Ecto neural progenitor cell (in vitro differentiated cells): ENCODE measurements around the gene CBX3.
"Not testable (repeated sequence)": the region's sequence is repeated elsewhere in the genome, so short reads cannot be mapped to it uniquely, and the experiment has no call there.

Source experiments
- DNase-seq: peaks from one replicate; pipeline ENCODE4 v3.0.0-alpha.2; 2018; ENCODE audit warnings: low spot score

Gene CBX3

GRCh38 chr7:26170663-26171062, 30.9 kb upstream of the CBX3 start:
- DNase-seq, result no peak

GRCh38 chr7:26171601-26172000, 29.9 kb upstream of the CBX3 start:
- DNase-seq, result no peak

GRCh38 chr7:26172048-26172447, 29.5 kb upstream of the CBX3 start:
- DNase-seq, result no peak

GRCh38 chr7:26175903-26176302, 25.6 kb upstream of the CBX3 start:
- not testable (repeated sequence) for DNase-seq

GRCh38 chr7:26176696-26177095, 24.8 kb upstream of the CBX3 start:
- not testable (repeated sequence) for DNase-seq

GRCh38 chr7:26177269-26177668, 24.3 kb upstream of the CBX3 start:
- not testable (repeated sequence) for DNase-seq

- no peak for DNase-seq
Observed at GRCh38 chr7:26178272-26178960, 23.1 kb upstream of the CBX3 start.

GRCh38 chr7:26179422-26179821, 22.1 kb upstream of the CBX3 start:
- DNase-seq, result no peak

GRCh38 chr7:26179826-26180497, 21.6 kb upstream of the CBX3 start:
- DNase-seq, result no peak

GRCh38 chr7:26180792-26181198, 20.8 kb upstream of the CBX3 start:
- DNase-seq, result no peak

GRCh38 chr7:26181474-26182227, 19.9 kb upstream of the CBX3 start:
- DNase-seq, result no peak

GRCh38 chr7:26182283-26182682, 19.3 kb upstream of the CBX3 start:
- no peak for DNase-seq

- DNase-seq, result no peak
Observed at GRCh38 chr7:26182706-26183105, 18.8 kb upstream of the CBX3 start.

- no peak for DNase-seq
Observed at GRCh38 chr7:26183545-26184280, 17.8 kb upstream of the CBX3 start.

GRCh38 chr7:26184281-26185101, 17.1 kb upstream of the CBX3 start:
- not testable (repeated sequence) for DNase-seq

GRCh38 chr7:26185131-26185843, 16.3 kb upstream of the CBX3 start:
- no peak for DNase-seq

GRCh38 chr7:26185844-26186180, 15.7 kb upstream of the CBX3 start:
- no peak for DNase-seq

GRCh38 chr7:26186364-26187311, 14.9 kb upstream of the CBX3 start:
- no peak for DNase-seq

- DNase-seq, result no peak
Observed at GRCh38 chr7:26187380-26188205, 14.0 kb upstream of the CBX3 start.
